Cardiac muscle cell (in vitro differentiated cells and primary cell): Measurements from ENCODE around the gene FAM219A. TPM values are rescaled to one million over a fixed set of nuclear protein-coding genes. Genes with fewer than 3 reads are reported as not detected.
A peak's percentile ranks its signal among the peaks of the same experiment; 100 is the strongest.

Experiments
- DNase-seq, 2 donors: peaks; one replicate each; pipeline versions ENCODE4 v3.0.0 to v3.0.0-alpha.2; 2010 to 2017; ENCODE audit warnings: low read depth in 1 of 2, low spot score in 1 of 2
- H3K27ac ChIP-seq: fragments of 200-600 bp; sonication (generic); 2 replicates; pipeline ENCODE4 v1.5.1; 2016
- H3K27me3 ChIP-seq: fragments of 200-600 bp; sonication (generic); 2 replicates; pipeline ENCODE4 v1.6.0; 2016; ENCODE audit warnings: control low read depth
- H3K36me3 ChIP-seq: fragments of 200-600 bp; sonication (generic); 2 replicates; pipeline ENCODE4 v1.5.1; 2016; ENCODE audit warnings: control low read depth
- H3K4me1 ChIP-seq: fragments of 200-600 bp; sonication (generic); 2 replicates; pipeline ENCODE4 v1.8.1; 2017; ENCODE audit warnings: low read depth, mild to moderate bottlenecking, mixed run types
- H3K4me3 ChIP-seq: fragments of 200-600 bp; sonication (generic); 2 replicates; pipeline ENCODE4 v1.5.1; 2016; ENCODE audit warnings: mild to moderate bottlenecking
- H3K9me3 ChIP-seq: fragments of 200-600 bp; sonication (generic); 2 replicates; pipeline ENCODE4 v1.5.1; 2017; ENCODE audit warnings: low read depth, mild to moderate bottlenecking, control low read depth
- polyA plus RNA-seq: library from polyadenylated mRNA; unstranded; fragments of >200 nt; fragmentation: Nextera tagmentation; extraction: Ambion mirVana; gene quantifications from 2 replicates; pipeline ENCODE4 v1.2.1, GENCODE V29; 2016
- total RNA-seq: library from RNA; depleted of rRNA; stranded (reverse); fragments of >200 nt; gene quantifications from 2 replicates; pipeline ENCODE4 v1.2.3, GENCODE V29; 2016
- TF ChIP-seq, protein P1 (sequence below): IDR thresholded peaks from 2 replicates; pipeline ENCODE4 v1.5.1; 2012; ENCODE audit warnings: low read depth, mild to moderate bottlenecking, low read length

FAM219A gene
- total and polyA plus RNA-seq, 2 experiments from 2014 or later = 15.0 to 16.0 TPM

DNA sequence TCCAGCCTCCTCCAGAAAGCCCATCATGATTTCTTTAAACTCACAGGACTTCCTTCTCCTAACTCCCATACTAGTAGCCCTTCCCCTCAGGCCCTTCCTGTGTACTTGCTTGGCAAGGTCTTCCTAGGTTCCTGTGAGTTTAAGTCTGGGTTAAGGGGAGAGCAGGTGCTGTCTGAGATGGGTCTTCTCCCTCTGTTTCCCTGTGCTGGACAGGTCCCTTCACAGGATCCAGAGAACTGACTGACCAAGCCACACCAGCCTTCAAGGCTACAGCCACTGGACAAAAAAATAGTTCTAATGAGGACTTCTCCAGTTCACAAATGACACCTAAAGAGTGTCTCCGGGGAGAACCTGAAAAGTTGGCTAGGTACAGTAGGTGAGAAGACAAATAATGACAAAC is 52.2 kb downstream of the FAM219A start:
- TF ChIP-seq, protein P1, sequence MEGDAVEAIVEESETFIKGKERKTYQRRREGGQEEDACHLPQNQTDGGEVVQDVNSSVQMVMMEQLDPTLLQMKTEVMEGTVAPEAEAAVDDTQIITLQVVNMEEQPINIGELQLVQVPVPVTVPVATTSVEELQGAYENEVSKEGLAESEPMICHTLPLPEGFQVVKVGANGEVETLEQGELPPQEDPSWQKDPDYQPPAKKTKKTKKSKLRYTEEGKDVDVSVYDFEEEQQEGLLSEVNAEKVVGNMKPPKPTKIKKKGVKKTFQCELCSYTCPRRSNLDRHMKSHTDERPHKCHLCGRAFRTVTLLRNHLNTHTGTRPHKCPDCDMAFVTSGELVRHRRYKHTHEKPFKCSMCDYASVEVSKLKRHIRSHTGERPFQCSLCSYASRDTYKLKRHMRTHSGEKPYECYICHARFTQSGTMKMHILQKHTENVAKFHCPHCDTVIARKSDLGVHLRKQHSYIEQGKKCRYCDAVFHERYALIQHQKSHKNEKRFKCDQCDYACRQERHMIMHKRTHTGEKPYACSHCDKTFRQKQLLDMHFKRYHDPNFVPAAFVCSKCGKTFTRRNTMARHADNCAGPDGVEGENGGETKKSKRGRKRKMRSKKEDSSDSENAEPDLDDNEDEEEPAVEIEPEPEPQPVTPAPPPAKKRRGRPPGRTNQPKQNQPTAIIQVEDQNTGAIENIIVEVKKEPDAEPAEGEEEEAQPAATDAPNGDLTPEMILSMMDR = no peak
- H3K9me3 ChIP-seq = no peaks in the 10 kb centered on the region
- H3K4me1 ChIP-seq = no peaks in the 10 kb centered on the region
- H3K36me3 ChIP-seq = no peaks in the 10 kb centered on the region
- no peaks in the 10 kb centered on the region for H3K27me3 ChIP-seq
- no peak overlapping the region for H3K27ac ChIP-seq
- no peak overlapping the region for H3K4me3 ChIP-seq
- no peak for DNase-seq

DNA sequence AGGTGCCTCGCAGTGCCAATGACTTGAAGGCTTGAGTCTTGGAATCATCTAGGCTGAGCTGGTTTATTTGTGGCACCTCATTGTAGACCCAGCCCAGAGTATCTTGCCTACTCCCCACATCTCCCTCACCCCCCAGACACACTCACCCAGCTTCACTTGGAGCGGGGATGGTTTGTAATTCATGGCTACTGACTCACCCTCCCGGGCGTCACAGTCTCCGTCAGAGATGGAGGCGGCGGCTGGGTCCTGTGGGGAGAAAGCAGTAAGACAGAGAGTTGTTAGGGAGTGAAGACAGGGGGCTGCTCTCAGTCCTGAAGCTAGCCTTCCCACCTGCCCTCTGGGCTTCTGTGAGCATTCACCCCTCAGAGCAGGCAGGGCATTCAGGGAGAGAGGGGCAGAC is 52.7 kb downstream of the FAM219A start:
- DNase-seq = peak in 1 of 2 donors; percentile 11
- Histone ChIP-seq H3K36me3 (no peaks in the 10 kb centered on the region), H3K27ac (no peak overlapping the region), H3K4me1 (no peaks in the 10 kb centered on the region), H3K27me3 (no peaks in the 10 kb centered on the region), H3K9me3 (no peaks in the 10 kb centered on the region), H3K4me3 (no peak overlapping the region)
- TF ChIP-seq, protein P1 = no peak

DNA sequence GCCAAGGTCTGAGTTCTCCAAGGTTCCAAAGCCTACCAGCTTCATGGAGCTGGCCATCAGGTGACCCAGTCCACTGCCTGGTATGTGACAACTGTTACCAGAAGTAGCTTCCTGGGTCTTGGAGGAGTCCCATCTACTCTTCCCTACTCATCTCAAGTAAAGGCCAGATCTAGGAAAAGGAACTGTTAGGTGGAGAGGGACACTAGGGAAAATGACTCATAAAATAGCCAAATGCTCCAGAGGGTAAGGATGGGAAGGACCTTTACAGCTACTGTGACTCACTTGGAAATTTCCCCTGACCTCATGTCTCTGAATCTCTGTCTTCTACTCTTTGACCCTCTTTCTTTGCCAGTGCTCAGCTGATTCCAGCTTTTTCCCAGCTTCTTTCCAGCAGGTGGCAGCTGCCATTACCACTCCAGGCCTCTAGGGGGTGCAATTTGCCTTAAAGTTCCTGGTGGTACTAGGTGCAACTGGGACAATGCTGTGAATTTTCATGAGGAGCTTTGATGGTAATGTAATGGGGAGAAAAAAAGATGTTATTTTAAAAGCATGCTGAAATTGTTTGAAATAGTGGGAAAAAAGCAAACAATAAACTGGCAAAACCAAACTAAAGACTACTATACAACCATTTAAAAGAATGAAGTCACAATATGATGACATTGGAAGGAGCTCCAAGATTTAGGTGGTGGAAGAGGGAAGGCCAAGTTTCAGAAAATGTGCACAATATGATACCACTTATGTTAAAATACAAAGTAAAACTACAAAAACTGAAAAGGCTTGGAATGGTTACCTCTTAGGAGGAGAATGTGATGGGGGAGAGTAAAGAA is 54.6 kb downstream of the FAM219A start:
- TF ChIP-seq, protein P1 = peak; percentile 99

DNA sequence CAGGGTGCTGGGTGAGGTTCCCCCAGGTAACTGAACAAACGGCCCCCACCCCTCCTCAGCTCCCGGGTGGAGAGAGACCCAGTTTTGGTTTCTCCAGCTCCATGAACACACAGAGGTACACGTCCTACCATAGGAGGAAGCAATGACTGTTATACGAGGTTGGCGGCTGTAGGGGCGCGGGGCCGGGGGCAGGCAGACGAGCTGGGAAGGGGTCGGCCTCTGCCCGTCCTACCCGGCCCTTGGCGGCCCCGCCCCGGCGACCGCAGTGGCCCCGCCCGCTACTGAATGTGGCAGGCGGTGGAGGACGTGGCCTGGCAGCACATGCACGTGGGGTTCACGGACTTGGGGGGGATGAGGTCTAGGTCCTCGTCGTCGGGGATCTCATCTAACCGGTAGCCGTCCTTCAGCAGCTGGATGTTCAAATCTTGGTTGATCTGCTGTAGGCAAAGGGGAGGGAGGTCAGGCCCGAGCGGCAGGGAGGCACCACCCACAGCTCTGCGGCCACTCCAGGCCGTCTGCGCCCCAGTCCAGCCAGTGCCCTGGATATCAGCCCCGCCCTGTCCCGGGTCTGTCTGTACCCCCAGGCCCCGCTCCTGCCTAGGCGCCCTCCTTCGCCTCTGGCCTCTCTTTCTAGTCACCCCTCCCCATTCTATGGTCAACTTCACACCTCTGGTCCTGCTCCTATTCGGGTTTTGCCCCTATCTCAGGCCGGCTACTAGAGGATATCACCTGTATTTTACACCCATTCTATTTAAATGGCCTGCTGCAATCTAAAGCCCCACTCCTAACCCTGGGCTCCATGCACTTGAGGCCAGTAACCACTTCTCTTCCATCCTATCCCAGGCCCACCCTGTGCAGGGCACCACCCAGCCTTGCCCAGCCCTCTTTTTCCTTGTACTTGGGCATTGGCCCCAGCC is 57.4 kb downstream of the FAM219A start:
- Histone ChIP-seq H3K4me3 (no peak overlapping the region), H3K36me3 (no peaks in the 10 kb centered on the region), H3K4me1 (no peaks in the 10 kb centered on the region), H3K27me3 (no peaks in the 10 kb centered on the region), H3K27ac (no peak overlapping the region), H3K9me3 (no peaks in the 10 kb centered on the region)
- TF ChIP-seq, protein P1 = no peak
- no peak for DNase-seq

More for the DNA sequence above, 54.6 kb downstream of the FAM219A start:
- H3K27me3 ChIP-seq = no peaks in the 10 kb centered on the region
- no peak overlapping the region for H3K27ac ChIP-seq
- no peaks in the 10 kb centered on the region for H3K4me1 ChIP-seq
- no peak overlapping the region for H3K4me3 ChIP-seq
- no peaks in the 10 kb centered on the region for H3K9me3 ChIP-seq
- no peaks in the 10 kb centered on the region for H3K36me3 ChIP-seq
- DNase-seq = peak; percentile 70 to 78

DNA sequence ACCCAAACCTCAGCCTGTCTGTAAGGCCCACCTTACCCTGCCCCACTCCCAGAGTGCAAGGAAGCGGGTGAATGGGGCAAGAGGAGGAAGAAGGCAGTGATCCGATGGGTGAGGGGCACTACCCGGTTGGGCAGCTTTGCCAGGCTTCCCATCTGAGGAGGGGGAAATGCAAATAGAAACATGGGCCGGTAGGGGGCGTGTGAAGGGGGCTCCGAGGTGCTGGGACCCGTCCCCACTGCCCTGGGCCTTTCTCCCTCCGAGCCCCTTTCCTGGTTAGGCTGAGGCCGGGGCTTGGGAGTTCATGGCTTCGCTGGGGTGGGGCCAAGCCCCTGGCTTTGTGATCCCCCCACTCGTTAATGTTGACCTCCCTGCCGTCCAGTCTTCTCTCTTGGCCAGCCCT is 58.1 kb downstream of the FAM219A start:
- Histone ChIP-seq H3K27me3 (no peaks in the 10 kb centered on the region), H3K4me3 (no peak overlapping the region), H3K36me3 (no peaks in the 10 kb centered on the region), H3K4me1 (no peaks in the 10 kb centered on the region), H3K9me3 (no peaks in the 10 kb centered on the region), H3K27ac (no peak overlapping the region)
- DNase-seq = no peak
- TF ChIP-seq, protein P1 = peak; percentile 12
